SK-N-SH treated with all-trans-retinoic acid at 6 μM for 48 hours (cell line): ENCODE data around the gene CALB2.

Experiments used
- ATAC-seq: fragments of 200-7000 bp; cut with Tn5 transposase; 3 replicates; pipeline ENCODE4 v1.9.1; 2020; ENCODE audit warnings: mild to moderate bottlenecking, moderate library complexity
- ARNTL ChIP-seq: fragments of 450-650 bp; formaldehyde crosslinking; IDR thresholded peaks from 2 replicates; pipeline ENCODE4 v1.5.0; 2020; ENCODE audit warnings: low read depth, mild to moderate bottlenecking, moderate library complexity, borderline replicate concordance
- BACH2 ChIP-seq: fragments of 250-450 bp; sonication (Bioruptor Pico); IDR thresholded peaks from 2 replicates; pipeline ENCODE4 v1.9.0; 2021; ENCODE audit warnings: mild to moderate bottlenecking, borderline replicate concordance
- CSDC2 ChIP-seq: fragments of 250-450 bp; sonication (Bioruptor Pico); IDR thresholded peaks from 2 replicates; pipeline ENCODE4 v1.5.0; 2020; ENCODE audit warnings: mild to moderate bottlenecking, moderate library complexity
- ESRRG ChIP-seq: fragments of 250-450 bp; sonication (Bioruptor Pico); IDR thresholded peaks from 2 replicates; pipeline ENCODE4 v1.6.1; 2021; ENCODE audit warnings: mild to moderate bottlenecking
- ISL1 ChIP-seq: fragments of 250-450 bp; sonication (Bioruptor Pico); IDR thresholded peaks from 2 replicates; pipeline ENCODE4 v2.1.2; 2022; ENCODE audit warnings: mild to moderate bottlenecking, moderate library complexity
- OSR1 ChIP-seq: fragments of 250-450 bp; sonication (Bioruptor Pico); IDR thresholded peaks from 2 replicates; pipeline ENCODE4 v1.8.0; 2022; ENCODE audit warnings: moderate library complexity, mild to moderate bottlenecking, inconsistent platforms
- PPARA ChIP-seq: fragments of 250-450 bp; sonication (Bioruptor Pico); IDR thresholded peaks from 2 replicates; pipeline ENCODE4 v1.5.0; 2020; ENCODE audit warnings: mild to moderate bottlenecking, borderline replicate concordance
- RARB ChIP-seq: fragments of 250-450 bp; sonication (Bioruptor Pico); IDR thresholded peaks from 2 replicates; pipeline ENCODE4 v1.8.0; 2021; ENCODE audit warnings: mild to moderate bottlenecking, moderate library complexity
- SNAI2 ChIP-seq: fragments of 250-450 bp; sonication (Bioruptor Pico); IDR thresholded peaks from 2 replicates; pipeline ENCODE4 v1.5.0; 2020; ENCODE audit warnings: mild to moderate bottlenecking, moderate library complexity
- TCF4 ChIP-seq: fragments of 250-450 bp; sonication (Bioruptor Pico); IDR thresholded peaks from 2 replicates; pipeline ENCODE4 v1.8.0; 2021; ENCODE audit warnings: mild to moderate bottlenecking, moderate library complexity, borderline replicate concordance
- TOX ChIP-seq: fragments of 250-450 bp; sonication (Bioruptor Pico); IDR thresholded peaks from 2 replicates; pipeline ENCODE4 v1.8.0; 2021; ENCODE audit warnings: mild to moderate bottlenecking, moderate library complexity, borderline replicate concordance
- ZC3H10 ChIP-seq: fragments of 250-450 bp; sonication (Bioruptor Pico); IDR thresholded peaks from 2 replicates; pipeline ENCODE4 v1.5.1; 2021; ENCODE audit warnings: mild to moderate bottlenecking, moderate library complexity
- ZFP3 ChIP-seq: fragments of 250-450 bp; sonication (Bioruptor Pico); IDR thresholded peaks from 2 replicates; pipeline ENCODE4 v1.5.0; 2020; ENCODE audit warnings: mild to moderate bottlenecking, moderate library complexity
- ZFP30 ChIP-seq: fragments of 450-650 bp; formaldehyde crosslinking; IDR thresholded peaks from 2 replicates; pipeline ENCODE4 v1.5.0; 2022; ENCODE audit warnings: mild to moderate bottlenecking, moderate library complexity
- ZNF565 ChIP-seq: fragments of 450-650 bp; formaldehyde crosslinking; conservative IDR thresholded peaks from 2 replicates; pipeline ENCODE4 v1.5.0; 2020; ENCODE audit warnings: low read depth, mild to moderate bottlenecking, moderate library complexity
- ZNF70 ChIP-seq: fragments of 450-650 bp; formaldehyde crosslinking; IDR thresholded peaks from 2 replicates; pipeline ENCODE4 v1.5.0; 2020; ENCODE audit warnings: mild to moderate bottlenecking, moderate library complexity
- ZNF8 ChIP-seq: fragments of 450-650 bp; formaldehyde crosslinking; IDR thresholded peaks from 2 replicates; pipeline ENCODE4 v1.5.0; 2020; ENCODE audit warnings: mild to moderate bottlenecking, moderate library complexity
- TF ChIP-seq, protein P1 (sequence below): fragments of 250-450 bp; sonication (Bioruptor Pico); IDR thresholded peaks from 2 replicates; pipeline ENCODE4 v1.8.0; 2021; ENCODE audit warnings: low read depth, mild to moderate bottlenecking, moderate library complexity, borderline replicate concordance
- TF ChIP-seq, protein P2 (sequence below): fragments of 250-450 bp; sonication (Bioruptor Pico); IDR thresholded peaks from 2 replicates; pipeline ENCODE4 v1.5.1; 2020; ENCODE audit warnings: low read depth, mild to moderate bottlenecking, moderate library complexity
- TF ChIP-seq, protein P3 (sequence below): fragments of 250-450 bp; sonication (Bioruptor Pico); IDR thresholded peaks from 2 replicates; pipeline ENCODE4 v1.5.1; 2021; ENCODE audit warnings: mild to moderate bottlenecking, moderate library complexity

Gene CALB2

DNA sequence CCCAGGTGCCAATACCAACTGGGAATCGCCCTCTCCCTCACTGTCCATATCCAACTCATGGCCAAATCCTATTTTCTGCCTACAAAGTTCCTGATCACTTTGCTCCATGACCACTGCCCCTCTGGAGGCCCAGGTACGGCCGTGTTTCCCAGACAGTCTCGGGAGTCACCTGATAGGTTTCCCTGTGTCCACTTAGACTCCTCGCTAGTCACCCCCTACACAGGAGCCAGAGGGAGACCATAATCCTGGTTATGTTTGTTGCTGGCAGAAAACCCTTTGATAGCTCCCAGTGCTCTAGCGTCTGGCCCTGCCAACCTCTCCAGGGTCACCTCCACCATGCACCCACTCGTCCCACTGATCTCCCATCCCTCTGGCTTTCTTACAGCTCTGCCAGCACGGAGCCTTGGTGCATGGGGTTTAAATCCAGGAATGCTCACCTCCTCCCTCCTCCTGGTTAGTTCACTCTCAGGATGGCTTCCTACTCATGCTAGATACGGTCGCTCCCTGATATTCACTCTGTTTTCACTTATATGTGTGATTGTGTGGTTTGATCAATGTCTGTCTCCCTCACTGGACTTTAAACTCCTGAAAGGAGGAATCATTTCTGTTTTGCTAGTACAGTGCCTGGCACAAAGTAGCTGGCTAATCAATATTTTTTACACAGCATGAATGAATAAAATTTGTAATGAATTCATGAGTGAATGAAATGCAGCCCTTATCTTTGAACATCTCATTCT lies 7.5 kb upstream of the CALB2 start:
- TF ChIP-seq PPARA (CRISPR knock-in tag), result no peak
- TF ChIP-seq ZNF565, result no peak
- TF ChIP-seq RARB (CRISPR knock-in tag), result no peak
- no peak for TF ChIP-seq BACH2 (CRISPR knock-in tag)
- no peak for ATAC-seq

DNA sequence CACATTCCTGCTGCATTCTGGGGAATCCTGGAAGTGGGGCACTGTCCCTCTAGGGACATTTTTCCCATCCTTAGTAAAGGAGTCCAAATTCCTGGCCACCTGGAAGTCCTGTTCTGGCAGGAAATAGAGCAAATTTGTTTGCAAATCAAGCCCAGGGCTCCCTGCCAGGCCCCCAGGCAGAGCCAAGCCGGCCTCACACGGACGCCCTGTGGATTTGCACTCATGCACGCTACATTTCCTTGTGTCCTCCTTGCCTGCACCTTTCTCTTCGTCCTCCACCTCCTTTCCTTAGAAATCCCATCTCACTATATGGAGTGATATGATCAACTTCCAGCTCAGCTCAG lies 7.0 kb upstream of the CALB2 start:
- no peak for ATAC-seq

DNA sequence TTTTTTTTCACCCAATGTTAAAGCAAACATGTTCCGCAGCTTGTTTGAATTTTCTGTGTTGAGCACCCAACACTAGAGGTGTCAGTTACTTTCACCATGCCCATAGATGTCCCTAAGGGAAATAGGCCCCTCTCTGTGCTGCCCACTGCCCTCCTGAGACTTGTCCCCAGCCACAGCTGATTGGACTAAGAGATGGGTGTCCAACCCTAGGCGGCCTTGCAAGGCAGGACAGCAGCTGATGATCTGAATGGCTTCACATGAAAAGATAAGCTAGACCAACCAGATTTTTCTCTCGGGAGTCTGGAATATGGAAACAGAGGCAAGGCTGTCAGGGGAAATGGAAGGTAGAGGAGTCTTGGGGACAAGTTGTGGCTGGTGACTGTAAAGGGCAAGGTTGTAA lies 6.1 kb upstream of the CALB2 start:
- TF ChIP-seq, protein P1, sequence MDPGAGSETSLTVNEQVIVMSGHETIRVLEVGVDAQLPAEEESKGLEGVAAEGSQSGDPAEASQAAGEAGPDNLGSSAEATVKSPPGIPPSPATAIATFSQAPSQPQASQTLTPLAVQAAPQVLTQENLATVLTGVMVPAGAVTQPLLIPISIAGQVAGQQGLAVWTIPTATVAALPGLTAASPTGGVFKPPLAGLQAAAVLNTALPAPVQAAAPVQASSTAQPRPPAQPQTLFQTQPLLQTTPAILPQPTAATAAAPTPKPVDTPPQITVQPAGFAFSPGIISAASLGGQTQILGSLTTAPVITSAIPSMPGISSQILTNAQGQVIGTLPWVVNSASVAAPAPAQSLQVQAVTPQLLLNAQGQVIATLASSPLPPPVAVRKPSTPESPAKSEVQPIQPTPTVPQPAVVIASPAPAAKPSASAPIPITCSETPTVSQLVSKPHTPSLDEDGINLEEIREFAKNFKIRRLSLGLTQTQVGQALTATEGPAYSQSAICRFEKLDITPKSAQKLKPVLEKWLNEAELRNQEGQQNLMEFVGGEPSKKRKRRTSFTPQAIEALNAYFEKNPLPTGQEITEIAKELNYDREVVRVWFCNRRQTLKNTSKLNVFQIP, result no peak
- TF ChIP-seq ESRRG (CRISPR knock-in tag), result no peak

More for the DNA sequence above, 7.0 kb upstream of the CALB2 start:
- no peak for TF ChIP-seq OSR1 (CRISPR knock-in tag)
- TF ChIP-seq, protein P1, result no peak
- no peak for TF ChIP-seq ZFP30 (CRISPR knock-in tag)
- no peak for TF ChIP-seq ARNTL (CRISPR knock-in tag)
- no peak for TF ChIP-seq ZNF565
- no peak for TF ChIP-seq ZC3H10 (CRISPR knock-in tag)

DNA sequence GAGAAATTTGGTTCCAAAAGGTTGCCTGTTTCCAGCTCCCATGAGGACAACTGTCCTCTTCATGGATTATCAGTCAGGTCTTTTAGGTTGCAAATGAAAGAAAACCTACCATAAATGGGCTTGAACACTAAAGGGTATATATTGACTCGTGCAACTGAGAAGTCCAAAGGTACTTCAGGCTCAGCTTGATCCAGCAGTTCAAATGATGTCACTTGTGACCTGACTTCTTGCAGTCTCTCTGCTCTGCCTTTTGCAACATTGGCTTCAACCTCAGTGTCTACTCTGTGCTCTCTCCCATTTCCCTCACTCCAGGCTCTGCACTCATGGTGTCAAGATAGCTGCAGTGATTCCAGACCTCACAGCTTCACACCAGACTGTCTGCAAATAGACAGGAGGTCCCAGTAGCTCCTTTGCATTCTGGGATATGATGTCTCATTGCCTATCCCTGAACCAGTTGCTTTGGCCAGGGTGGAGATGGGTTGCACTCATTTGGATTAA lies 5.5 kb upstream of the CALB2 start:
- TF ChIP-seq, protein P2, sequence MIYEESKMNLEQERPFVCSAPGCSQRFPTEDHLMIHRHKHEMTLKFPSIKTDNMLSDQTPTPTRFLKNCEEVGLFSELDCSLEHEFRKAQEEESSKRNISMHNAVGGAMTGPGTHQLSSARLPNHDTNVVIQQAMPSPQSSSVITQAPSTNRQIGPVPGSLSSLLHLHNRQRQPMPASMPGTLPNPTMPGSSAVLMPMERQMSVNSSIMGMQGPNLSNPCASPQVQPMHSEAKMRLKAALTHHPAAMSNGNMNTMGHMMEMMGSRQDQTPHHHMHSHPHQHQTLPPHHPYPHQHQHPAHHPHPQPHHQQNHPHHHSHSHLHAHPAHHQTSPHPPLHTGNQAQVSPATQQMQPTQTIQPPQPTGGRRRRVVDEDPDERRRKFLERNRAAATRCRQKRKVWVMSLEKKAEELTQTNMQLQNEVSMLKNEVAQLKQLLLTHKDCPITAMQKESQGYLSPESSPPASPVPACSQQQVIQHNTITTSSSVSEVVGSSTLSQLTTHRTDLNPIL (CRISPR knock-in tag), result no peak
- TF ChIP-seq CSDC2 (CRISPR knock-in tag) (no peak), ESRRG (CRISPR knock-in tag) (no peak), ARNTL (CRISPR knock-in tag) (no peak), PPARA (CRISPR knock-in tag) (no peak), ZFP30 (CRISPR knock-in tag) (no peak)
- TF ChIP-seq, protein P1, result no peak
- TF ChIP-seq, all 23 proteins: peak for 0
- ATAC-seq, result no peak

More for the DNA sequence above, 6.1 kb upstream of the CALB2 start:
- ATAC-seq, result no peak

DNA sequence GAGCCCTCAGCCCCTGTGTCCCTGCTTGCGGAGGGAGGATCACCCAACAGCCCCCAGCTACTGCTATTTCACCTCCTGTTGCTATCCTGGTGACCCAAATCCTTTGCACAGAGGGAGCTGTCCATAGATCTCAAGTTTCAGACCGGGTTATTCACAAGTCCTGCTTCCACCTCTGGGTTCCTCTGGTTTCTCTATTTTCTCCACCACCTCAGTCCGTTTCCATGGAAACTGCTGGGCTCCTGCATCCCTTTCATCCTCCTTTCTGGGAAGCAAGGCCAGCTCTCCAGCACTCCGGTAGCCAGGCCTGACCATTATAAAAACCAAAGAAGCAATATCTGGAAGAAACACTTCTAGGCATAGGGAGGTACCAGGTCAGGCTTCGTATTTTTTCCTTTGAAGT lies 4.8 kb upstream of the CALB2 start:
- no peak for ATAC-seq
- TF ChIP-seq CSDC2 (CRISPR knock-in tag), result no peak
- no peak for TF ChIP-seq TCF4 (CRISPR knock-in tag)
- no peak for TF ChIP-seq ZFP3 (CRISPR knock-in tag)
- no peak for TF ChIP-seq SNAI2 (CRISPR knock-in tag)
- TF ChIP-seq ESRRG (CRISPR knock-in tag), result no peak
- TF ChIP-seq, protein P3, sequence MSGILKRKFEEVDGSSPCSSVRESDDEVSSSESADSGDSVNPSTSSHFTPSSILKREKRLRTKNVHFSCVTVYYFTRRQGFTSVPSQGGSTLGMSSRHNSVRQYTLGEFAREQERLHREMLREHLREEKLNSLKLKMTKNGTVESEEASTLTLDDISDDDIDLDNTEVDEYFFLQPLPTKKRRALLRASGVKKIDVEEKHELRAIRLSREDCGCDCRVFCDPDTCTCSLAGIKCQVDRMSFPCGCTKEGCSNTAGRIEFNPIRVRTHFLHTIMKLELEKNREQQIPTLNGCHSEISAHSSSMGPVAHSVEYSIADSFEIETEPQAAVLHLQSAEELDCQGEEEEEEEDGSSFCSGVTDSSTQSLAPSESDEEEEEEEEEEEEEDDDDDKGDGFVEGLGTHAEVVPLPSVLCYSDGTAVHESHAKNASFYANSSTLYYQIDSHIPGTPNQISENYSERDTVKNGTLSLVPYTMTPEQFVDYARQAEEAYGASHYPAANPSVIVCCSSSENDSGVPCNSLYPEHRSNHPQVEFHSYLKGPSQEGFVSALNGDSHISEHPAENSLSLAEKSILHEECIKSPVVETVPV (CRISPR knock-in tag), result no peak
- TF ChIP-seq ZNF70, result no peak
- TF ChIP-seq ZNF8 (CRISPR knock-in tag), result no peak
- TF ChIP-seq PPARA (CRISPR knock-in tag), result no peak
- TF ChIP-seq TOX (CRISPR knock-in tag), result no peak
- TF ChIP-seq ISL1, result no peak
- TF ChIP-seq RARB (CRISPR knock-in tag), result no peak
- no peak for TF ChIP-seq ZNF565
- TF ChIP-seq, all 23 proteins: peak for 0
